Islet of Langerhans (tissue), 1 donor: ENCODE data around the gene VAMP3.

Source experiments
- FAIRE-seq: peaks from one replicate; lab custom pipeline; 2011; peaks lifted over from hg19 to GRCh38; lab: Jason Lieb, UNC

VAMP3 gene, protein sequence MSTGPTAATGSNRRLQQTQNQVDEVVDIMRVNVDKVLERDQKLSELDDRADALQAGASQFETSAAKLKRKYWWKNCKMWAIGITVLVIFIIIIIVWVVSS

DNA sequence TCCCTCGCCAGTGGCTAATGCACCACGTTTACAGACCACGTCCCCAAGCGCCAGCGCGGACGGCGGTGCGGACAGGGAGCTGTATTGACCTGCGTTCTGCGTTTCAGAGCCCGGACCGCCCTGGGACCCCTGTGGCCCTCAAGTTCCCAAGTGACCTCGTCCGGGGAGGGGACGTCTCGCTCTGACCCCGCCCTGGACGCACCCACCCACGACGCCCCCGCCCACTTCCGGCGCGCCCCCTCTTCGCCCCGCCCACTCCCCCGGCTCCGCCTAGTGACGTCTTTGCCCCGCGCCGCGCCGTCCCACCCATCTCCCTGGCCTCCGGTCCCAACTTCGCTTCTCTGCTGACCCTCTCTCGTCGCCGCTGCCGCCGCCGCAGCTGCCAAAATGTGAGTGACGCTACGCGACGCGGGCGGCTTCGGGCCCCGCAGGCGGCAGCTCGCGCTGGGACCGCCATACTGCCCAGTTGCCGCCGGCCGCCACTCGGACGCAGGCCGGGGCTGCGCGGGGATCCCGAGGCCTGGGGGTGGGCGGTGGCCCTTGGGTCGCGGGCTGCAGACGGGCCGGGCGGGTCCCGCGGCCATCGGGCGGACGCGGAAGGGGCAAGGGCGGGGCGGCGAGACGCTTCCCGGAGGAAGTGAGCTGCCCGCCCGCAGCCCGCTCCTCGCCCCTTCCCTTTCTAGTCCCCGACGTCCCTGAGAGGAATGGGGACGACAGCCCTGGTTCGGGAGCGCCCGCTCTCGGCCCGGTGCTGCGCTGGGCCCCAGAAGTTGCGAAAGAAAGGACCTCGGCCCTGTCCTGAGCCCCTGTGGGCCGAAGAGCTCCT is at the start of gene VAMP3:
VAMP3 (plus strand) TSS at position 300 of the 826 bp plus-strand sequence; CDS start at position 388, 88 bp downstream.
- FAIRE-seq, result no peak

DNA sequence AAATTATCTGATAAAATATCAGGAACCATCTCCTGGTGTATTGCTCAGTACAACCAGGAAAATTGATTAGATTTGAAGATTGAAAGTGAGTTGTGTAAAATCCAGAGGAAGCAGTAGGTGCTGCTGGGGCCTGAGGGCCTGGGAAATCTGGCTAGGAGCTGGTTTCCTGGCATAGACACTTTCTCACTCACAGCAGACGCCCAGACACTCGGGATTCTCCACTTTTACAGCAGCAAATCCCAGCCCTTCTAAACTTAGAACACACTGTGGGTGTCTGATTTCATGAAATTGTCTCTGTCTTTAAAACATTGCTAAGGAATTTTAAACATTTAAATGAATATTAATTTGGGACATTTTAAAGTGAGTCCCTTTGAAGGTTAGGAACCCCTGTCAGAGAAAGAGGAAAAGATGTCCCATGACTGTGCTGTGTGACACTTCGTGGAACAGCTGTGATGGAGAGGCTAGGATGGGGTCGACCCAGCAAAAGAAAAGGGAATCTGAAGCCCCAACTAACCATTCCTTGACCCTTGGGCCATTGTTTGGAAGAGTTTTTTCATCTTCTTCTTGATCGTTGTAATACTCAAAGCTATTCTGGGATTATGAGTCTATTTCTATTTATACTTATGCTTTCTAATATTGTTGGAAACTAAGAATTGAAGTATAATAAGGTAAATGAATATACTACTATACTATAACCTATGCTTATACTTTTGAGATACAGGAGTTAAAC is 49.0 kb upstream of the VAMP3 start:
- FAIRE-seq, result no peak

DNA sequence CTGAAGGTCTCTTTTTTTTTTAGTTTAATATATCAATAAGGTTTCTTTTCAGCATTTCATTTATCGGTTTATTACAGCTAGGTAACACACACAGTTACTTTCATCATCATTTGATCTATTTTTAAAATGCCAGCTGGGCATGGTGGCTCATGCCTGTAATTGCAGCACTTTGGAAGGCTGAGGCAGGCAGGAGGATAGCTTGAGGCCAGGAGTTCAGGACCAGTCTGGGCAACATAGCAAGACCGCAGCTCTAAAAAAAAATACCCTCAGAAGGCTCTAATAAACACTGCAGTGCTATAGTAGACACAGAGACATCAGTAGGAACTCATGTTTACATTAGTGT is 48.5 kb upstream of the VAMP3 start:
- no peak for FAIRE-seq

DNA sequence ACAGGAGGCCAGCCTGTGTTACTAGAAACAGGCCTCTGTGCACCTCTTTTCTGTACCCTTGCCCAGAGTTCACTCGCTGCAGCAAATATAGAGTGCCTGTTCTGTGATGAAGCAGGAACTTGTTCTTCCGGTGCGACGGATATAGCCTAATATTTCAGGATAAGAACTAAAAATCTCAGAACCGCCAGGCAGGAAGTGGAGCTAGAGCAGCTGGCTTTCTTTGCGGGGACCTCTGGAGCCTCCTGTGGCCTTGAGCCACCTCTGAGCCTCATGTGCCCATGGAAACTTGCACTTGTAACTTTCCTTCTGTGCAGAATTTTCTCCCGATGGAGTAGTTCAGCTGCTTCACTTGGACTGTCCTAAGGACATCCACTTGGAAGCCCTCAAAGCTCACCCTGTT is 44.5 kb upstream of the VAMP3 start:
- FAIRE-seq, result no peak

DNA sequence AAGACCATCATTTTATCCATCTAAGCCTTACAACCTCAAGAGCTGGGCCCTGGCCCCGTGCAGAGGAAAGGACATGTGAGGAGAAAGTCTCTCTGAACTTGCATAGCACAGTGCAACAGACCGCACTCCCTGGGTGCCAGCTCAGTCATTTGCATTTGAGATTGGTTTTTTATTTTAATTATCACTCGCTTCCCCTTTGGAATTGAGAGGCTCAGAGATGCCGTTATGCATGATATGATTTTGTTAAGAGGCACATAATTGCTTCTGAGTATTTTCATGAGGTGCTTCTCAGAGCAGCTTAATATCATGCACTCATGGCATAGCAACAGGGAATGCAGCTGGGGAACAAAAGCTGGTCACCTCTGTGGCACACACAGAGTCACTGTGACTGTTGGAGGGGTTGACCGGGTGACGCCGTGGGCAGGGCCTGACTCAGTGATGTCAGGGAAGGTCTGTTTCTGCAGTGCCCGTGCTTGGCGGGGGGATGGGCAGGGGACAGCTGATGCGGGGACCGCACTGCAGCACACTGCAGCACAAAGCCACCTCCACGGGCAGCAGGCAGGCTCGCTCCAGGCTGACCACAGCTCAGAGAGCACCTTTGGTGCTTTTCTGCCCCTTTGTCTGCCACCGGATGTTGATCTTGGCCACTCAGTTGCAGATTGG is 43.2 kb upstream of the VAMP3 start:
- no peak for FAIRE-seq

DNA sequence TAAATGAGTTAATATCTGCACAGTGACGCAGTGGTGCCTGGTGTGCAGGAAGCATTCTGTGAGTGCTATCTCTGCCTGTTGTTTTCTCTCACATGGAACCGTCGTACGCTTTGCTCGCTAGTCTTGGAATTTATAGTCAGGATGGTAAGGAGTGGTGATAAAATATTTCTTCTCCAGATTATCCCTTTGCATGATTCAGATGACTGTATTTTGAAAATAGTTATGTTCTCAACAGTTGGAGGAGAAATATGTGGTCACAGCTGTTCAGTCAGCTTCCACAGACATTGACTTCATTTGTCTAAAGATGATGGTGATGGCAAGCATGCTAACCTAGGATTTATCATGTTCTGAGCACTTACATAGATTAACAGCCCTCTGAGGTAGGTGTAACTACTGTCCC is 41.3 kb upstream of the VAMP3 start:
- FAIRE-seq, result no peak

DNA sequence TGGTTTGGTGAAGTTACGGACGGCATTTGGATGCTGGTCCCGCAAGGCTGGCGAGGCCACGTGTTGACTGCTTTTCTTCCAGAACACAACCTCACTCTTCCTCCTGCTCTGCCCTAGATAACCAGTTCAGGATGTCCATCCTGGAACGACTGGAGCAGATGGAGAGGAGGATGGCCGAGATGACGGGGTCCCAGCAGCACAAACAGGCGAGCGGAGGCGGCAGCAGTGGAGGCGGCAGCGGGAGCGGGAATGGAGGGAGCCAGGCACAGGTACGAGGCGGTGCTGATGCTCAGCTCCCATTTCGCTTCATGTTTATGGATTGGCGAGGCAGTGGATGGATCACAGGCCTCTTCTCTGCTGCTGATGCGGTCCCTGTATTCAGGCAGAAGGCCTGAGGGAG is 38.8 kb upstream of the VAMP3 start:
- no peak for FAIRE-seq

DNA sequence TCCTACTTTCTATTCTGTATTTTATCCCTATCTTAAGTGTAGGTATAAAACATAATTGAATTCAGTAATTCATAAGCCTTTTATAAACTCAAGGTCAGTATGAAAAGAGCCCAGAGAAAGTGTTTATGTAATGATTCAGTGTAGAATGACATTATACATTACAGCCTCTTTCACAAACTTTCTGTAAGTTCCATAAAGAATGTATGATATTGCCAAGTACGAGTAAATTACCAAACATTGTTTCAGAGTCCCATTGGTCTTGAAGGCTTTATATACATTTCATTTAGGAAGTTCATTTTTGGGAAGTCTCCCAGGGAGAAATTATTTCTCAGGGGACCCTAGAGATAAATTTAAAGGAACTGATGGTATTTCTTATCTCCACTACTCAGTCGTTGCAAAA is 37.8 kb upstream of the VAMP3 start:
- no peak for FAIRE-seq

DNA sequence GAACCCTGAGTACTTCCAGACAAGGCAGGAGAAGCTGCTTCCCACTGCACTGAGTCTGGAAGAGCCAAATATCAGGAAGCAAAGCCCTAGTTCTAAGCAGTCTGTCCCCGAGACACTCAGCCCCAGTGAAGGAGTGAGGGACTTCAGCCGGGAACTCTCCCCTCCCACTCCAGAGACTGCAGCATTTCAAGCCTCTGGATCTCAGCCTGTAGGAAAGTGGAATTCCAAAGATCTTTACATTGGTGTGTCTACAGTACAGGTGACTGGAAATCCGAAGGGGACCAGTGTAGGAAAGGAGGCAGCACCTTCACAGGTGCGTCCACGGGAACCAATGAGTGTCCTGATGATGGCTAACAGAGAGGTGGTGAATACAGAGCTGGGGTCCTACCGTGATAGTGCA is 33.1 kb upstream of the VAMP3 start:
- FAIRE-seq, result no peak

DNA sequence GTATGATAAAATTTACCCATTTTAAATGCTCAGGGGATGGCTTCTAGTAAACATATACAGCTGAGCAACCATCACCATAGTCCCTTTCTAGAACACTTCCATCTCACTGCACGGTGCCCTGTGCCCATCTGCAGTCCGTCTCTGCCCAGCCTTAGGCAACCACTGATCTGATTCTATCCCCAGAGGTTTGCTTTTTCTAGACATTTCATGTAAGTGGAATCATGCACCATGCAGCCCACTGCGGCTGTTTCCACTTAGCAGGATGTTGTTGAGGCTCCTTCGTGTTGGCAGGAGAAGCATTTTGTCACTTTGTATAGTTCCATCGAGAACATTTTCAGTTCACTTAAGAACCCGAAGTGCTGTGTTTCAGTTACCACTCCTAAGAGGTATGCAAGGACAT is 27.8 kb upstream of the VAMP3 start:
- no peak for FAIRE-seq

DNA sequence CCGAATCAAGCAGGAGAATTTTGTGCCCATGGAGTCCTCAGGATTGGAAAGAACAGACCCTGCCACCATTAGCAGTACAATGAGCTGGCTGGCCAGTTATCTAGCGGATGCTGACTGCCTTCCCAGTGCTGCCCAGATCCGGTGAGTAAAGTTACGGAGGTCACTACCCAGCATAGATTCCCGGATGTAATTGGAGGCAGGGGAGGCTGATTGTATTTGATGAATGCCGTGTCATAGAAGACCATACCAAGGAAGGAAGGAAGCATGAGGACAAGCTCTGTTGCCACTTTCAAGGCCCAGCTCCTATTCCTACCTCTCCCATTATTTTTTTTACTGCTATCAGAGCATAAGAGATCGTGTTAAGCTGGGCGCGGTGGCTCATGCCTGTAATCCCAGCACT is 26.2 kb upstream of the VAMP3 start:
- no peak for FAIRE-seq

DNA sequence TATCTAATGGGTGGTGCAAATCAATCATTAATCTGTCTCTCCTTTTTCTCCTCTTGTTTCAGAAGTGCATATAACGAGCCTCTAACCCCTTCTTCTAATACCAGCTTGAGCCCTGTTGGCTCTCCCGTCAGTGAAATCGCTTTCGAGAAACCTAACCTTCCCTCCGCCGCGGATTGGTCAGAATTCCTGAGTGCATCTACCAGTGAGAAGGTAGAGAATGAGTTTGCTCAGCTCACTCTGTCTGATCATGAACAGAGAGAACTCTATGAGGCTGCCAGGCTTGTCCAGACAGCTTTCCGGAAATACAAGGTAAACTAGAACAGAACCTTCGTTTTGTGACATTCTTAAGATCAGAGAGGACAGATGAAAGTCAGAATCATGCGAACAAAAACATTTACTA is 25.3 kb upstream of the VAMP3 start:
- no peak for FAIRE-seq

DNA sequence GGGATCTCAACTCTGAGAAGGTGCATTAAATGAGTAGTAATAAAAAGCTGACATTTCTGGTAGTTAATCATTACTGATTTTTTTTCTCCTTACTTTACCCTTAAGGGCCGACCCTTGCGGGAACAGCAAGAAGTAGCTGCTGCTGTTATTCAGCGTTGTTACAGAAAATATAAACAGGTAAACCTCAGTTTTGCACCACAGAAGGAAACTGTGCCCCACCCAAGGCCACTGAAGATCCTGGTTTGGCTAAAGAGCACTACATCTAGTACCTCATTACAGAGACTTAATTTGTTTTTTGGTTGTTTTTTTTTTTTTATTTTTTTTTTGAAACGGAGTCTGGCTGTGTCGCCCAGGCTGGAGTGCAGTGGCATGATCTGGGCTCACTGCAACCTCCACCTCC is 23.5 kb upstream of the VAMP3 start:
- FAIRE-seq, result no peak

DNA sequence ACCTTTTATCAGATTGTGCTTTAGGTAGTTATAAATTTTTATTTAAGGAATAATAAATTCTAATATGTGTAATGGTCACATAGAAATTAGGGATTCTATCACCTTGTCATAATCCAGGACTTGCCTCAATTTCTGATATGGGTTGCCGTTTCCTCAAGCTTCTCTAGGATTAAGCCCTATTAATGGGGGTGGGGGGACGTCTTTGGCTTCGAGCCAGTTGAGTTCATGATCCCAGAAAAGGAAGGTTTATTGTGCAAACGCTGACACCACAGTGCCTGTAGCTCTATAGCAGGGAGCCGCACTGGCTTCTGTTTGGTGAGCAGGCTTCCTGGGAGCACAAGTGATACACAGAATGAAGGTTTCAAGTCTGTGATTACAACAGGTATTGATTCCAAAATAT is 22.0 kb upstream of the VAMP3 start:
- no peak for FAIRE-seq

DNA sequence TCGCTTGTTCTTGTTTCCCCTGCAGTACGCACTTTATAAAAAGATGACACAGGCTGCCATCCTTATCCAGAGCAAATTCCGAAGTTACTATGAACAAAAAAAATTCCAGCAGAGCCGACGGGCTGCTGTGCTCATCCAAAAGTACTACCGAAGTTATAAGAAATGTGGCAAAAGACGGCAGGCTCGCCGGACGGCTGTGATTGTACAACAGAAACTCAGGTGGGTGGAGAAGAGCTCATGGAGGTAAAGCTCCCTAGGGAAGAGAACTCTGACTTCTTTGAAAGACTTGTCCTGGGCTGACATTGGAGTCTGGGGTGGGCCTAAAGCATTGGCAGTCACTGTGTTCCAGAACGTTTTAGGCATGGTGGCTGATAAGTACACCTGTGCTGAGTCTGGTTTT is 19.9 kb upstream of the VAMP3 start:
- FAIRE-seq, result no peak

DNA sequence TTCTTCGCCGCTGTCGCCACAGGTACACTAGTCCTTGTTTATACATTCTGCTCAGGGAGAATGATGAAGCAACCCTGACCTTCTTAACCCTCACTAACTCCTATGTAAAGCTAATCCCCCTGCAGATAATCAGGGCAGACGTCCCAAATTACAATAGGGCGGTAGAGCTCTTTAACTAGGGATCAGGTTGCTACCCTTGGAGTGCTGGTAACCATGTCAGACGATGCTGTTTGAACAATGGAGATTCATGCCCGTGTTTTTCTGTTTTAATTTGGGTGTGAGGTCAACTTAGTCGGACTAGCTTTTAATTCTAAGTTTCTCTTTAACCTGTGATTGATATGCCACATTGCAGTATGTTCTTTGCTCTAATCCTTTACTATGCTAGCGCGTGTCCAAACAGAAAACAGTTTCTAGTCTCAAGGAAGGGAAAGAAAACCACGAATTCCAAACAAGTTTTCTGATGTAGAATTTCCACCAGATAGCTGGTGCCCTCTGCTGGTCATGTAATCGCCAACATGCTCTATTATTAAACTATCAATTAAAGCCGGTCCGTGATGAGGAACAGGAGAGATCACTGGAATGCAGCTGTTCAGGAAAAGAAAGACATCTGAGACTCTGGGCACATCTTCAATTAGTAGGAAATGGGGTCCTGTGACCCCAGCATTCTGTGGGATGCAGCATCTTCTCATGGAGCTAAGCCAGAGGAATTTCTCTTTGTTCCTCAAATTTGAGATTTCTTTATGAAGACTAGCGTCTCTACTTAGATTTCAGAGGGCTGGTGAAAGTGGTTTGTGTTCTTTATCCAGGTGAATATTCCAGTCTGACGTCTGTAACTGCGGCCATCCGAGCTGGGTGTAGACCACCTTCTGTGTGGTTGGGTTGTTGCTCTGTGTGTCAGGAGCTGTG is 18.3 kb upstream of the VAMP3 start:
- FAIRE-seq, result peak; percentile 97

DNA sequence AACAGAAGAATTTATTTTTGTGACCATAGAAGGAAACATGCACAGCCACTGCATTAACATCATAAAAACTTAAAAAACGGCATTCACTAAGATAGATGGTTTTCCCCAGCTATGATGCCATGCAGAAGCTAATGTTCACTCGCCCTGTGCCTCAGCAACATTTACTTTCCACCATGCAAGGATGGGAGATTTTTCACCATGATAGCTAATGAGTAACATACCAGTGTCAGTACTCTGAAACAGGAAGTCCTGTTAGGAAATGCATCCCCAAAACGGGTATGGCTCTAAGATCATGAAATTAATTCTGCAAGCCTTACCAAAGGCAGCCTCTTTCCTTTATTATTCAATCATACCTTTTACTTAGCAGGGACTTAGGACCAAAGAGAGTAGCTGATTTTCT is 17.5 kb upstream of the VAMP3 start:
- FAIRE-seq, result no peak

DNA sequence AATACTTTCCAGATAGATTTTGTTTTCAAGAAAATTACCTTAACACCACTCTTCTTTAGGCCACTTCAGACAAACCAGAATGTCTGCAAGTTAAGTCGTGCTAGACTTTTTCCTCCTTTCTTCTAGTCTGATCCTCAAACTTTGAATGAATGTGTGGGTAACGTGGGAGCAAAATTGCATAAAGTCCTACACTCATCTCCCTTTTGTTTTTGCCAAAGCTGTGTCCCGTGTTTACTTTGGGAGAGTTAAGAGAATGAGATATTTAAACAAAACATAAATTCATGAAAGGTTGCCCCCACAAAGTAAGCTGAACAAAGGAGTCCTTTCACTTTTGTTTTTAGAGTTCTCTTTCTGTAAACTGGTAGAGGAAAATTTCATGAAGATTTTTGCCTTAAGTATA is 16.9 kb upstream of the VAMP3 start:
- FAIRE-seq, result no peak

DNA sequence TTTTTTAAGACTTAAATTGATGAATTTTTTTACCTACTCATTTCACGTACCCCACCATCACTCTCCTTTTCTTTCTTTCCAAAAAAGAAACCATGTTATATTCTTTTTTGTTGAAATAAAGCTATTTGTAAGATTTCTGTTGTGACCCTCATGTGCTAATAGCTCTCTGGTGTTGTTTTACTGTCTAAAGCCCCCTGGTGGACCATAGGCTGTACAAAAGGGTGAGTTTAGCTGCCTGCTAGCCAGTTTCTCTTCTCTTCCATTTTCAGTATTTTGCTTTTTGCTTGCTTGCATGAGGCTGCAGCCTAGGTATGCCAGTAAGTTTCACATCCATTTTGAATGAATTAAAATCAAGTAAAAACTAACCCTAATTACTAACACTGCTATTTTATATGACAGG is 15.6 kb upstream of the VAMP3 start:
- no peak for FAIRE-seq

DNA sequence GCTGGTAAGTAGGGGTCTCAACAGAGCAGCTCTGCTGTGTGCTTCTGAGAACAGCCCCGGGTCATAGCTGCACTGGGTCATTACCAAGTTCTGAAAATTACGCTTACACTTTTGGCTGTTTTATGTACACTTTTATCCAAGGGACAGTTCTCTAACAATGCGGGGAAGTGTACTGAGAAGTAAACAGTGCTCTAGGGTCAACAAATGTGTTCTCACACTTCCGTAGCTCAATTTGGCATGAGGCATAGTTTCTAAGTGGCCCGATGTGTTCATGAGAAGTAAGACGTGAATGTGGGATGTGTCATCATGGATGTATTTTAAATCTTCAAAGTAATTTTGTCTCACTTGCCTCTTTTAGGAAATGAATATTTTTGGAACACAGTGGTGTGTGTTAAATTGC is 10.9 kb upstream of the VAMP3 start:
- no peak for FAIRE-seq

DNA sequence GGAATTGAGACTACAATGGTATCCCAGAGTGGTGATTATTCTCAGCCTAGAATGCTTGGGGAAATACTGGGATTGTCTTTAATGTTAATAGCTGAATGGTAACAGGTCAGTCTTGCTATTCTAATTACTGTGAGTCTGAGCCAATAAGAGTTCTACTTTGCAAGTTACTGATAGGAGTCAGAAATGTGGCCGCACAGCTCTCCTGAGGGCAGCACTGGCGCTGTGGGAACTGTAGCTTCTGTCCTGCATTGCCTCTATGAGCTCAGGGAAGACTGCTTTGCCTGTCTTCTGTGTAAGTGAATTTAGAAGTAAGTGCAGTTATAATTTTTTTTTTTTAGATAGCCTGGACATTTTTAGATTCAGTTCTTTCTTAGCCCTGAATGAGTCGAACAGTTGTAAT is 10.0 kb upstream of the VAMP3 start:
- FAIRE-seq, result no peak

DNA sequence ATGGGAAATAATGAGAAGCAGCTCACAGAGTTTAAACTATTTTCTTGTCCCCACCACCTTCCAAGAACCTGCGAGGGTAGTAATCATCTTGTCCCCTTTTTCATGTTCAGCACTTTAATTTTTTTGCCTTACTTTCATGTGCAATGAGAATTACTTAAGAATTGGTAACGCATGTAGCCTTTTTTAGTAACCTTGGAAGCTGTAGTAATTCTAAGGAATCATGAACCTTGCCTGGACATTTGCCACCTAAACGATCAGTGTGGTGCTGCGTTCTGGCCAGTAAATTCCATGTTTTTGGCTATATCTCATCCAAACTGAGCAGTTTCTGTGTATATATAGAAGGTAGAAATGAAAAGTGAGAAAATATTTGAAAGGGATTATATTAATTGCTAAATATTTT is 3.9 kb upstream of the VAMP3 start:
- no peak for FAIRE-seq
